IPS-20b (cell line): ENCODE measurements around the gene DCTN4.

Source experiments
- H3K27ac ChIP-seq: one replicate; pipeline ENCODE4 v1.5.1; 2013; ENCODE audit warnings: low read length
- H3K27me3 ChIP-seq: 2 replicates; pipeline ENCODE4 v1.6.1; 2013; ENCODE audit warnings: mild to moderate bottlenecking, low read length, inconsistent platforms; ENCODE audit not compliant: insufficient read depth
- H3K36me3 ChIP-seq: 2 replicates; pipeline ENCODE4 v1.6.1; 2013; ENCODE audit warnings: low read depth, mild to moderate bottlenecking, inconsistent platforms, low read length, moderate library complexity; ENCODE audit not compliant: insufficient read depth
- H3K4me1 ChIP-seq: 2 replicates; pipeline ENCODE4 v1.6.1; 2013; ENCODE audit warnings: mild to moderate bottlenecking, control low read depth, inconsistent platforms, low read length, moderate library complexity; ENCODE audit not compliant: insufficient read depth
- H3K4me3 ChIP-seq: 2 replicates; pipeline ENCODE4 v1.5.1; 2013; ENCODE audit warnings: mild to moderate bottlenecking, low read length, inconsistent platforms
- H3K9ac ChIP-seq: 2 replicates; pipeline ENCODE4 v1.6.1; 2013; ENCODE audit warnings: low read depth, mild to moderate bottlenecking, inconsistent platforms, low read length, moderate library complexity
- H3K9me3 ChIP-seq: 2 replicates; pipeline ENCODE4 v1.6.1; 2013; ENCODE audit warnings: mild to moderate bottlenecking, low read depth, low read length, inconsistent platforms; ENCODE audit not compliant: insufficient read depth

The DCTN4 gene

GRCh38 chr5:150661821-150662596, 96.8 kb downstream of the DCTN4 start:
- H3K36me3 ChIP-seq: no peaks in the 10 kb centered on the region

GRCh38 chr5:150661086-150661485, 97.7 kb downstream of the DCTN4 start, which contains the start of gene MYOZ3:
Gene MYOZ3, plus strand, starts transcription at chr5:150661251. Its CDS starts 1,691 bp downstream, at chr5:150662942.
- Histone ChIP-seq H3K4me1 (peaks cover 7% of the 10 kb centered on the region; the same call in 1 of the 2 replicates), H3K4me3 (no peak within 1 kb of the TSS)

More at GRCh38 chr5:150661821-150662596, 96.8 kb downstream of the DCTN4 start:
- Histone ChIP-seq H3K4me3 (no peak overlapping the region), H3K9me3 (no peaks in the 10 kb centered on the region), H3K9ac (no peak overlapping the region), H3K4me1 (peaks cover 6% of the 10 kb centered on the region; the same call in 1 of the 2 replicates), H3K27me3 (peaks cover 11% of the 10 kb centered on the region), H3K27ac (no peak overlapping the region)

GRCh38 chr5:150660108-150660831, 98.5 kb downstream of the DCTN4 start:
- no peaks in the 10 kb centered on the region for H3K36me3 ChIP-seq
- H3K27ac ChIP-seq: no peak overlapping the region

More at GRCh38 chr5:150661086-150661485, 97.7 kb downstream of the DCTN4 start, which contains the start of gene MYOZ3:
- Histone ChIP-seq H3K27ac (no peak within 1 kb of the TSS), H3K27me3 (peaks cover 12% of the 10 kb centered on the region), H3K9ac (no peak within 1 kb of the TSS), H3K9me3 (no peaks in the 10 kb centered on the region), H3K36me3 (no peaks in the 10 kb centered on the region)

GRCh38 chr5:150659360-150660107, 99.3 kb downstream of the DCTN4 start:
- H3K9ac ChIP-seq: no peak overlapping the region
- peaks cover 12% of the 10 kb centered on the region for H3K27me3 ChIP-seq
- H3K27ac ChIP-seq: no peak overlapping the region
- peaks cover 7% of the 10 kb centered on the region; the same call in 1 of the 2 replicates for H3K4me1 ChIP-seq
- H3K36me3 ChIP-seq: no peaks in the 10 kb centered on the region
- no peak overlapping the region for H3K4me3 ChIP-seq
- H3K9me3 ChIP-seq: no peaks in the 10 kb centered on the region

More at GRCh38 chr5:150660108-150660831, 98.5 kb downstream of the DCTN4 start:
- H3K9me3 ChIP-seq: no peaks in the 10 kb centered on the region
- peaks cover 7% of the 10 kb centered on the region; the same call in 1 of the 2 replicates for H3K4me1 ChIP-seq
- peaks cover 12% of the 10 kb centered on the region for H3K27me3 ChIP-seq
- H3K4me3 ChIP-seq: no peak overlapping the region
- H3K9ac ChIP-seq: no peak overlapping the region

- Histone ChIP-seq H3K36me3 (no peaks in the 10 kb centered on the region), H3K4me1 (peaks cover 7% of the 10 kb centered on the region; the same call in 1 of the 2 replicates), H3K27me3 (peaks cover 12% of the 10 kb centered on the region), H3K27ac (no peak overlapping the region), H3K4me3 (no peak overlapping the region), H3K9ac (no peak overlapping the region), H3K9me3 (no peaks in the 10 kb centered on the region)
These were observed 100.0 kb downstream of the DCTN4 start for GRCh38 chr5:150658699-150659265.
